WTC11 (cell line): Measurements from ENCODE around the gene PIK3CB. TPM values are rescaled to one million over a fixed set of nuclear protein-coding genes. Genes with fewer than 3 reads are reported as not detected.
A peak's percentile ranks its signal among the peaks of the same experiment; 100 is the strongest.

Experiments
- ATAC-seq: fragments of 200-7000 bp; cut with Tn5 transposase; 2 replicates; pipeline ENCODE4 v1.10.0; 2021; ENCODE audit warnings: mild to moderate bottlenecking, moderate library complexity
- CTCF ChIA-PET: fragments of 300-600 bp; sonication (Branson Sonifier 250); formaldehyde crosslinking; loops from one replicate; lab custom pipeline; 2021; ENCODE audit warnings: antibody characterized with exemption; lab: Charles Lee
- POLR2A ChIA-PET: fragments of 350-600 bp; sonication (Branson Sonifier 250); formaldehyde crosslinking; loops from one replicate; lab custom pipeline; 2021; ENCODE audit warnings: antibody characterized with exemption; lab: Charles Lee
- DNase-seq: peaks from one replicate; pipeline ENCODE4 v3.0.0; 2021; ENCODE audit warnings: low spot score
- H3K27ac Mint-ChIP-seq: 2 replicates; pipeline ENCODE4 v1.8.0; 2021; ENCODE audit warnings: mixed read lengths
- H3K27me3 Mint-ChIP-seq: 2 replicates; pipeline ENCODE4 v1.8.0; 2021; ENCODE audit warnings: low read depth, mild to moderate bottlenecking, moderate library complexity, mixed read lengths
- H3K36me3 Mint-ChIP-seq: 2 replicates; pipeline ENCODE4 v1.8.0; 2021; ENCODE audit warnings: mixed read lengths
- H3K4me1 Mint-ChIP-seq: 2 replicates; pipeline ENCODE4 v1.8.0; 2022; ENCODE audit warnings: mixed read lengths
- H3K4me3 Mint-ChIP-seq: 2 replicates; pipeline ENCODE4 v1.8.0; 2021; ENCODE audit warnings: mild to moderate bottlenecking, moderate library complexity, mixed read lengths
- H3K9me3 Mint-ChIP-seq: 2 replicates; pipeline ENCODE4 v1.8.0; 2021; ENCODE audit warnings: mixed read lengths
- ATF1 ChIP-seq: sonication (generic); formaldehyde crosslinking; IDR thresholded peaks from 2 replicates; pipeline ENCODE4 v1.8.1; 2023; ENCODE audit warnings: mild to moderate bottlenecking, moderate library complexity, missing genetic modification reagents
- CDX4 ChIP-seq: fragments of 250-450 bp; sonication (Bioruptor Pico); IDR thresholded peaks from 2 replicates; pipeline ENCODE4 v1.9.0; 2021; ENCODE audit warnings: moderate library complexity, mild to moderate bottlenecking, inconsistent platforms, borderline replicate concordance
- FOXP1 ChIP-seq: sonication (generic); formaldehyde crosslinking; IDR thresholded peaks from 2 replicates; pipeline ENCODE4 v1.8.0; 2022; ENCODE audit warnings: missing genetic modification reagents, mild to moderate bottlenecking, moderate library complexity, borderline replicate concordance
- GTF2I ChIP-seq: fragments of 250-450 bp; sonication (Bioruptor Pico); conservative IDR thresholded peaks from 2 replicates; pipeline ENCODE4 v1.4.0; 2021; ENCODE audit warnings: mild to moderate bottlenecking
- HMGXB4 ChIP-seq: sonication (generic); formaldehyde crosslinking; IDR thresholded peaks from 2 replicates; pipeline ENCODE4 v1.8.1; 2023; ENCODE audit warnings: mild to moderate bottlenecking, moderate library complexity, missing genetic modification reagents
- JAZF1 ChIP-seq: fragments of 250-450 bp; sonication (Bioruptor Pico); IDR thresholded peaks from 2 replicates; pipeline ENCODE4 v1.9.0; 2021; ENCODE audit warnings: moderate library complexity, mild to moderate bottlenecking, inconsistent platforms
- JUN ChIP-seq: sonication (generic); formaldehyde crosslinking; IDR thresholded peaks from 2 replicates; pipeline ENCODE4 v1.8.0; 2023; ENCODE audit warnings: mild to moderate bottlenecking, missing genetic modification reagents
- MXD4 ChIP-seq: fragments of 250-450 bp; sonication (Bioruptor Pico); IDR thresholded peaks from 2 replicates; pipeline ENCODE4 v1.8.0; 2021; ENCODE audit warnings: mild to moderate bottlenecking, moderate library complexity, borderline replicate concordance
- NFE2L1 ChIP-seq: sonication (generic); formaldehyde crosslinking; IDR thresholded peaks from 2 replicates; pipeline ENCODE4 v1.8.1; 2023; ENCODE audit warnings: missing genetic modification reagents
- NFYB ChIP-seq: sonication (generic); formaldehyde crosslinking; conservative IDR thresholded peaks from 2 replicates; pipeline ENCODE4 v1.8.0; 2022; ENCODE audit warnings: low read depth, missing genetic modification reagents
- PRRX2 ChIP-seq: fragments of 250-450 bp; sonication (Bioruptor Pico); IDR thresholded peaks from 2 replicates; pipeline ENCODE4 v1.8.0; 2021; ENCODE audit warnings: mild to moderate bottlenecking
- SOX15 ChIP-seq: fragments of 250-450 bp; sonication (Bioruptor Pico); IDR thresholded peaks from 2 replicates; pipeline ENCODE4 v1.9.0; 2021; ENCODE audit warnings: mild to moderate bottlenecking
- SP1 ChIP-seq: sonication (generic); formaldehyde crosslinking; conservative IDR thresholded peaks from 2 replicates; pipeline ENCODE4 v1.8.1; 2022; ENCODE audit warnings: missing genetic modification reagents
- ZNF121 ChIP-seq: sonication (generic); formaldehyde crosslinking; IDR thresholded peaks from 2 replicates; pipeline ENCODE4 v1.8.0; 2023; ENCODE audit warnings: missing genetic modification reagents
- ZNF416 ChIP-seq: fragments of 250-450 bp; sonication (Bioruptor Pico); IDR thresholded peaks from 2 replicates; pipeline ENCODE4 v1.9.0; 2021; ENCODE audit warnings: mild to moderate bottlenecking, inconsistent platforms
- ZSCAN18 ChIP-seq: fragments of 250-450 bp; sonication (Bioruptor Pico); IDR thresholded peaks from 2 replicates; pipeline ENCODE4 v2.1.2; 2022; ENCODE audit warnings: mild to moderate bottlenecking, moderate library complexity
- total RNA-seq: library from RNA; stranded (reverse); gene quantifications from 3 replicates; pipeline ENCODE4 v1.2.3, GENCODE V29; 2021
- TF ChIP-seq, protein P1 (sequence below): sonication (generic); formaldehyde crosslinking; IDR thresholded peaks from 2 replicates; pipeline ENCODE4 v1.8.1; 2022; ENCODE audit warnings: low read depth, mild to moderate bottlenecking, moderate library complexity, missing genetic modification reagents, borderline replicate concordance
- TF ChIP-seq, protein P2 (sequence below): sonication (generic); formaldehyde crosslinking; IDR thresholded peaks from 2 replicates; pipeline ENCODE4 v1.8.0; 2022; ENCODE audit warnings: mild to moderate bottlenecking, missing genetic modification reagents

PIK3CB gene
- total RNA-seq, 1 experiment from 2014 or later: 36.0 TPM

- peaks cover 19% of the 10 kb centered on the region for H3K36me3 Mint-ChIP-seq
- H3K27me3 Mint-ChIP-seq: no peaks in the 10 kb centered on the region
- H3K9me3 Mint-ChIP-seq: no peaks in the 10 kb centered on the region
- no peaks in the 10 kb centered on the region for H3K4me1 Mint-ChIP-seq
- ChIA-PET POLR2A (interaction anchor here (0.5 kb wide), 1 partner anchor 155 kb away, joined by 3 read pairs; no protein-coding TSS in a partner anchor), CTCF (interaction anchor here (0.6 to 1.5 kb wide), 2 partner anchors 14 to 203 kb away, joined by 3 read pairs; no protein-coding TSS in a partner anchor)
- H3K27ac Mint-ChIP-seq: no peak overlapping the region
- DNase-seq: no peak
- no peak for TF ChIP-seq NFE2L1 (CRISPR knock-in tag)
- no peak for TF ChIP-seq ATF1 (CRISPR knock-in tag)
- TF ChIP-seq JAZF1 (CRISPR knock-in tag): no peak
- TF ChIP-seq SOX15 (CRISPR knock-in tag): no peak
- no peak for TF ChIP-seq HMGXB4 (CRISPR knock-in tag)
- TF ChIP-seq GTF2I (CRISPR knock-in tag): no peak
- no peak for TF ChIP-seq MXD4
- no peak for TF ChIP-seq ZSCAN18 (CRISPR knock-in tag)
- TF ChIP-seq, protein P1, sequence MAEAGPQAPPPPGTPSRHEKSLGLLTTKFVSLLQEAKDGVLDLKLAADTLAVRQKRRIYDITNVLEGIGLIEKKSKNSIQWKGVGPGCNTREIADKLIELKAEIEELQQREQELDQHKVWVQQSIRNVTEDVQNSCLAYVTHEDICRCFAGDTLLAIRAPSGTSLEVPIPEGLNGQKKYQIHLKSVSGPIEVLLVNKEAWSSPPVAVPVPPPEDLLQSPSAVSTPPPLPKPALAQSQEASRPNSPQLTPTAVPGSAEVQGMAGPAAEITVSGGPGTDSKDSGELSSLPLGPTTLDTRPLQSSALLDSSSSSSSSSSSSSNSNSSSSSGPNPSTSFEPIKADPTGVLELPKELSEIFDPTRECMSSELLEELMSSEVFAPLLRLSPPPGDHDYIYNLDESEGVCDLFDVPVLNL (CRISPR knock-in tag): no peak
- TF ChIP-seq PRRX2 (CRISPR knock-in tag): no peak
- TF ChIP-seq FOXP1: no peak
- no peak for TF ChIP-seq JUN (CRISPR knock-in tag)
- no peak for TF ChIP-seq NFYB (CRISPR knock-in tag)
- TF ChIP-seq SP1: no peak
- TF ChIP-seq, protein P2, sequence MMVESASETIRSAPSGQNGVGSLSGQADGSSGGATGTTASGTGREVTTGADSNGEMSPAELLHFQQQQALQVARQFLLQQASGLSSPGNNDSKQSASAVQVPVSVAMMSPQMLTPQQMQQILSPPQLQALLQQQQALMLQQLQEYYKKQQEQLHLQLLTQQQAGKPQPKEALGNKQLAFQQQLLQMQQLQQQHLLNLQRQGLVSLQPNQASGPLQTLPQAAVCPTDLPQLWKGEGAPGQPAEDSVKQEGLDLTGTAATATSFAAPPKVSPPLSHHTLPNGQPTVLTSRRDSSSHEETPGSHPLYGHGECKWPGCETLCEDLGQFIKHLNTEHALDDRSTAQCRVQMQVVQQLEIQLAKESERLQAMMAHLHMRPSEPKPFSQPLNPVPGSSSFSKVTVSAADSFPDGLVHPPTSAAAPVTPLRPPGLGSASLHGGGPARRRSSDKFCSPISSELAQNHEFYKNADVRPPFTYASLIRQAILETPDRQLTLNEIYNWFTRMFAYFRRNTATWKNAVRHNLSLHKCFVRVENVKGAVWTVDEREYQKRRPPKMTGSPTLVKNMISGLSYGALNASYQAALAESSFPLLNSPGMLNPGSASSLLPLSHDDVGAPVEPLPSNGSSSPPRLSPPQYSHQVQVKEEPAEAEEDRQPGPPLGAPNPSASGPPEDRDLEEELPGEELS: no peak
- ATAC-seq: no peak
- no peak overlapping the region for H3K4me3 Mint-ChIP-seq
These were observed 122.6 kb downstream of the PIK3CB start for GRCh38 chr3:138712086-138712485.

GRCh38 chr3:138705675-138706074 is 129.1 kb downstream of the PIK3CB start:
- H3K4me3 Mint-ChIP-seq: no peak overlapping the region
- DNase-seq (no peak), ATAC-seq (no peak)
- peaks cover 23% of the 10 kb centered on the region for H3K36me3 Mint-ChIP-seq
- CTCF ChIA-PET: interaction anchor here (1.0 to 1.7 kb wide), 3 partner anchors 210 to 231 kb away, joined by 4 to 14 read pairs (median 6); no protein-coding TSS in a partner anchor
- no peaks in the 10 kb centered on the region for H3K9me3 Mint-ChIP-seq
- H3K27me3 Mint-ChIP-seq: no peaks in the 10 kb centered on the region
- TF ChIP-seq ZNF416 (CRISPR knock-in tag) (no peak), ATF1 (CRISPR knock-in tag) (no peak), CDX4 (CRISPR knock-in tag) (no peak), ZNF121 (CRISPR knock-in tag) (peak; percentile 77; the same call in 1 of the 2 replicates)
- POLR2A ChIA-PET: interaction anchor here (0.5 kb wide), 1 partner anchor 34 kb away, joined by 5 read pairs; no protein-coding TSS in a partner anchor
- H3K4me1 Mint-ChIP-seq: no peaks in the 10 kb centered on the region
- no peak overlapping the region for H3K27ac Mint-ChIP-seq
